Left cardiac atrium (tissue), 4 donors: Measurements from ENCODE around the gene SLC35F6. TPM values are rescaled to one million over a fixed set of nuclear protein-coding genes. Genes with fewer than 3 reads are reported as not detected.
"Not testable (repeated sequence)": the region's sequence is repeated elsewhere in the genome, so short reads cannot be mapped to it uniquely, and the experiment has no call there.

ENCODE experiments used
- ATAC-seq, 2 donors: fragments of 200-7000 bp; cut with Tn5 transposase; one replicate each; pipeline ENCODE4 v1.9.1; 2020; ENCODE audit warnings: mild to moderate bottlenecking in 2 of 2, moderate library complexity in 2 of 2
- DNase-seq: peaks from one replicate; pipeline ENCODE4 v3.0.0-alpha.2; 2020
- intact Hi-C, 2 donors: fragments of 100-400 bp; cut with DNase I; formaldehyde crosslinking; loops; one replicate each; pipeline versions ENCODE4 v1.14.1 to v1.15.1; 2022 to 2023
- total RNA-seq, 2 donors: library from RNA; stranded (reverse); fragmentation: NEBNext Ultra II Directional; extraction: Animal tissue kit (Norgen Biotek cat#: 25700); gene quantifications; one replicate each; pipeline ENCODE4 v1.2.1, GENCODE V29; 2021
- donor health status: DM: no; HTN: yes; CAD: no.
- donor health status: DM: no; HTN: yes; CAD: no; lungs with severe emphysema.
- donor health status: DM: yes; HTN: yes; CAD: no.
- donor health status: Dilated cardiomyopathy.

The SLC35F6 gene
- total RNA-seq, 2 donors from 2014 or later = 26.4 to 35.5 TPM

- DNase-seq, ATAC-seq, intact Hi-C loops: not testable (repeated sequence)
Observed at GRCh38 chr2:26749787-26750420, 14.2 kb upstream of the SLC35F6 start.

GRCh38 chr2:26750467-26750866 is 13.6 kb upstream of the SLC35F6 start:
- DNase-seq, intact Hi-C loops, ATAC-seq: not testable (repeated sequence)

- intact Hi-C loops = no loop called here
- DNase-seq (no peak), ATAC-seq (no peak)
Observed at GRCh38 chr2:26752656-26753055, 11.4 kb upstream of the SLC35F6 start.

- no peak for DNase-seq
- ATAC-seq = no peak
- intact Hi-C loops = no loop called here
Observed at GRCh38 chr2:26754539-26754938, 9.5 kb upstream of the SLC35F6 start.

- no peak for DNase-seq
- no peak for ATAC-seq
- intact Hi-C loops = no loop called here
Observed at GRCh38 chr2:26754972-26755670, 9.0 kb upstream of the SLC35F6 start.

GRCh38 chr2:26756337-26756736 is 7.7 kb upstream of the SLC35F6 start:
- intact Hi-C loops = no loop called here
- no peak for ATAC-seq
- no peak for DNase-seq

- peak; percentile 55 to 80 for ATAC-seq
- intact Hi-C loops = no loop called here
Observed at GRCh38 chr2:26757873-26758789, 6.0 kb upstream of the SLC35F6 start.

GRCh38 chr2:26758790-26759321 is 5.2 kb upstream of the SLC35F6 start:
- ATAC-seq (no peak), DNase-seq (no peak)
- intact Hi-C loops = no loop called here

More at GRCh38 chr2:26757873-26758789, 6.0 kb upstream of the SLC35F6 start:
- DNase-seq = peak; percentile 64

- intact Hi-C loops = no loop called here
- no peak for ATAC-seq
Observed at GRCh38 chr2:26759845-26760244, 4.2 kb upstream of the SLC35F6 start.

GRCh38 chr2:26760991-26761390 is 3.1 kb upstream of the SLC35F6 start:
- intact Hi-C loops, DNase-seq, ATAC-seq: not testable (repeated sequence)

More at GRCh38 chr2:26759845-26760244, 4.2 kb upstream of the SLC35F6 start:
- DNase-seq = no peak

GRCh38 chr2:26763019-26763418 is 1.1 kb upstream of the SLC35F6 start:
- intact Hi-C loops = no loop called here
- no peak for DNase-seq

GRCh38 chr2:26764906-26765305 is 822 bp downstream of the SLC35F6 start:
- DNase-seq (no peak), ATAC-seq (no peak)
- intact Hi-C loops = no loop called here

More at GRCh38 chr2:26763019-26763418, 1.1 kb upstream of the SLC35F6 start:
- ATAC-seq = no peak

- intact Hi-C loops = no loop called here
- DNase-seq = no peak
- no peak for ATAC-seq
Observed at GRCh38 chr2:26765475-26766200, 1.6 kb downstream of the SLC35F6 start.

- ATAC-seq (no peak), DNase-seq (no peak)
- intact Hi-C loops = no loop called here
Observed at GRCh38 chr2:26767129-26767528, 3.0 kb downstream of the SLC35F6 start.

- no peak for DNase-seq
- ATAC-seq = no peak
- intact Hi-C loops = no loop called here
Observed at GRCh38 chr2:26767894-26768487, 3.9 kb downstream of the SLC35F6 start.

- intact Hi-C loops = no loop called here
- DNase-seq = no peak
- ATAC-seq = no peak
Observed at GRCh38 chr2:26768759-26769088, 4.6 kb downstream of the SLC35F6 start.

- ATAC-seq = peak; percentile 38 to 58
- intact Hi-C loops = no loop called here
- peak; percentile 82 for DNase-seq
Observed at GRCh38 chr2:26769089-26769761, 5.1 kb downstream of the SLC35F6 start.

- DNase-seq (peak; percentile 89), ATAC-seq (peak; percentile 48 to 50)
- intact Hi-C loops = no loop called here
Observed at GRCh38 chr2:26770986-26771586, 7.0 kb downstream of the SLC35F6 start.
